Inferior parietal cortex (tissue), 1 donor: Measurements from ENCODE around the gene RANBP3.
"Not testable (repeated sequence)": the region's sequence is repeated elsewhere in the genome, so short reads cannot be mapped to it uniquely, and the experiment has no call there.

Experiments
- DNase-seq: peaks from one replicate; pipeline ENCODE4 v3.0.0-alpha.2; 2016; ENCODE audit errors: extremely low spot score

RANBP3 gene

GRCh38 chr19:5987077-5987818 is 9.3 kb upstream of the RANBP3 start:
- DNase-seq = peak; percentile 91

GRCh38 chr19:5985837-5986236 is 7.9 kb upstream of the RANBP3 start:
- not testable (repeated sequence) for DNase-seq

- DNase-seq = no peak
These were observed 7.3 kb upstream of the RANBP3 start for GRCh38 chr19:5985098-5985783.

- no peak for DNase-seq
These were observed 6.7 kb upstream of the RANBP3 start for GRCh38 chr19:5984600-5984999.

GRCh38 chr19:5983367-5983955 is 5.5 kb upstream of the RANBP3 start:
- no peak for DNase-seq

GRCh38 chr19:5978606-5979552 is 939 bp upstream of the RANBP3 start:
- no peak for DNase-seq

GRCh38 chr19:5977222-5977784 is 637 bp downstream of the RANBP3 start:
- no peak for DNase-seq

GRCh38 chr19:5976768-5977167 is 1.2 kb downstream of the RANBP3 start:
- DNase-seq = no peak

GRCh38 chr19:5975388-5975728 is 2.6 kb downstream of the RANBP3 start:
- DNase-seq = no peak

- DNase-seq = no peak
These were observed 3.1 kb downstream of the RANBP3 start for GRCh38 chr19:5974721-5975387.

- DNase-seq = no peak
These were observed 3.9 kb downstream of the RANBP3 start for GRCh38 chr19:5973867-5974635.

GRCh38 chr19:5973376-5973775 is 4.6 kb downstream of the RANBP3 start:
- no peak for DNase-seq

GRCh38 chr19:5972355-5972731 is 5.6 kb downstream of the RANBP3 start:
- DNase-seq = no peak

- no peak for DNase-seq
These were observed 6.1 kb downstream of the RANBP3 start for GRCh38 chr19:5971714-5972354.

GRCh38 chr19:5969476-5969875 is 8.5 kb downstream of the RANBP3 start:
- DNase-seq = no peak

GRCh38 chr19:5968431-5969373 is 9.2 kb downstream of the RANBP3 start:
- no peak for DNase-seq

- peak; percentile 86 for DNase-seq
These were observed 9.9 kb downstream of the RANBP3 start for GRCh38 chr19:5967994-5968430.

GRCh38 chr19:5967571-5967970 is 10.4 kb downstream of the RANBP3 start:
- DNase-seq = no peak

GRCh38 chr19:5966941-5967340 is 11.0 kb downstream of the RANBP3 start:
- DNase-seq = no peak
